ENCODE measurements around the gene PRICKLE4. TPM values are rescaled to one million over a fixed set of nuclear protein-coding genes. Genes with fewer than 3 reads are reported as not detected.

PRICKLE4 gene
- total and polyA plus RNA-seq, 2 of the 8 experiments (the other 6 are each of a cell fraction or from before 2014, with no cell fraction given): 0.32 to 1.4 TPM

GRCh38 chr6:41832263-41832662 lies 51.7 kb downstream of the PRICKLE4 start:
- no peak overlapping the region for H3K4me2 ChIP-seq (ENCODE audit: insufficient read depth in 1 of 2, low read depth in 2 of 2, low read length in 2 of 2)
- no peak overlapping the region for H4K91ac ChIP-seq (replicated peaks; ENCODE audit: insufficient read length, low read length)
- H3K4me3 ChIP-seq (ENCODE audit: extremely low read depth in 1 of 4, insufficient read depth in 2 of 4, low read depth in 3 of 4, low read length in 4 of 4): no peak overlapping the region
- H2BK5ac ChIP-seq (ENCODE audit: low read depth, low read length): no peak overlapping the region
- DNase-seq (ENCODE audit: low read depth in 1 of 2, low spot score in 2 of 2) (no peak), FAIRE-seq (no peak)
- no peak overlapping the region for H2BK12ac ChIP-seq (ENCODE audit: low read depth, low read length)
- no peaks in the 10 kb centered on the region for H3K9me3 ChIP-seq (ENCODE audit: insufficient read depth in 2 of 2, low read depth in 1 of 2, low read length in 1 of 2)
- no peak overlapping the region for H3K14ac ChIP-seq (ENCODE audit: insufficient read length)
- no peaks in the 10 kb centered on the region for H3K4me1 ChIP-seq (replicated peaks in 1 of 4; ENCODE audit: control insufficient read depth in 3 of 4, insufficient read depth in 4 of 4, low read length in 3 of 4)
- H2AK5ac ChIP-seq (ENCODE audit: low read depth, low read length): no peak overlapping the region
- 82% methylated on average over 3 of the region's 3 CpGs; no CpG with 5 or more reads in 1 of the 2 experiments for WGBS, 2 experiments (ENCODE audit: extremely low coverage in 1 of 2, insufficient coverage in 1 of 2, insufficient read length in 1 of 2, insufficient replicate concordance in 2 of 2, low coverage in 1 of 2, low lambda C conversion rate in 2 of 2, missing lambda C conversion rate in 1 of 2)
- H3K9ac ChIP-seq (replicated peaks in 1 of 4; ENCODE audit: extremely low read depth in 1 of 4, low read depth in 3 of 4, low read length in 3 of 4): no peak overlapping the region
- ChIA-PET POLR2A (ENCODE audit: partially characterized antibody) (interaction anchor here (1.0 to 1.1 kb wide), 2 partner anchors 9 to 62 kb away, joined by 3 read pairs; no protein-coding TSS in a partner anchor), CTCF (ENCODE audit: partially characterized antibody) (interaction anchor here (0.7 to 1.9 kb wide), 5 partner anchors 10 to 330 kb away, joined by 3 to 7 read pairs (median 3); no protein-coding TSS in a partner anchor)
- H3K4ac ChIP-seq (replicated peaks; ENCODE audit: insufficient read length, low read depth, low read length): no peak overlapping the region
- no peak overlapping the region for H3K56ac ChIP-seq (replicated peaks; ENCODE audit: insufficient read length, low read depth, low read length)
- H3K23ac ChIP-seq (ENCODE audit: insufficient read length): no peak overlapping the region
- no peaks in the 10 kb centered on the region for H3K36me3 ChIP-seq (ENCODE audit: control insufficient read depth in 2 of 4, insufficient read depth in 4 of 4, low read length in 3 of 4)
- H3K23me2 ChIP-seq (ENCODE audit: low read depth, low read length): no peaks in the 10 kb centered on the region
- no peak overlapping the region for H2BK15ac ChIP-seq (ENCODE audit: low read length)
- H3K27me3 ChIP-seq (replicated peaks in 1 of 4; ENCODE audit: control insufficient read depth in 3 of 4, extremely low read depth in 1 of 4, insufficient read depth in 3 of 4, low read length in 3 of 4): no peaks in the 10 kb centered on the region
- H3K18ac ChIP-seq (ENCODE audit: extremely low read depth, low read length): no peak overlapping the region
- H3K27ac ChIP-seq (ENCODE audit: low read depth, low read length): no peak overlapping the region
- peaks cover 0 to 1% of the 10 kb centered on the region in 2 experiments for H4K20me1 ChIP-seq (replicated peaks in 1 of 2; ENCODE audit: control insufficient read depth in 1 of 2, insufficient read depth in 2 of 2, low read length in 2 of 2)
- no peaks in the 10 kb centered on the region for H3K79me1 ChIP-seq (ENCODE audit: low read depth, low read length)
- H2BK120ac ChIP-seq (replicated peaks; ENCODE audit: low read depth, low read length): no peak overlapping the region
- H4K8ac ChIP-seq (ENCODE audit: extremely low read depth, insufficient read depth, low read length): no peak overlapping the region
- H2BK20ac ChIP-seq (ENCODE audit: low read length): no peak overlapping the region
- H2AFZ ChIP-seq (ENCODE audit: low read length): no peak overlapping the region
- no peak overlapping the region for H4K5ac ChIP-seq (ENCODE audit: insufficient read length, low read depth, low read length)
- no peaks in the 10 kb centered on the region for H3K79me2 ChIP-seq (ENCODE audit: control insufficient read depth in 1 of 2, insufficient read depth in 2 of 2, low read length in 2 of 2)
- no peak for TF ChIP-seq EGR1 (IDR thresholded peaks at IDR 0.05; ENCODE audit: borderline replicate concordance, low read depth, low read length)
- no peak for TF ChIP-seq ASH2L (IDR thresholded peaks at IDR 0.05; ENCODE audit: low read length)
- no peak for TF ChIP-seq YY1 (IDR thresholded peaks at IDR 0.05; ENCODE audit: low read depth, low read length)
- no peak for TF ChIP-seq CBX5 (IDR thresholded peaks at IDR 0.05; ENCODE audit: low read depth, low read length)
- no peak for TF ChIP-seq BACH1 (IDR thresholded peaks at IDR 0.05; ENCODE audit: low read length)
